ENCODE data around the gene SERPINA3.

- no peak for TF ChIP-seq CTCF (IDR thresholded peaks at IDR 0.05)
- TF ChIP-seq EZH2 (IDR thresholded peaks at IDR 0.05), result no peak
- TF ChIP-seq EZH2phosphoT487 (IDR thresholded peaks at IDR 0.05), result no peak
Observed at GRCh38 chr14:94617988-94618822, 6.0 kb downstream of the SERPINA3 start.
